RWPE1 (cell line): ENCODE measurements around the gene CAMK1.
A peak's percentile ranks its signal among the peaks of the same experiment; 100 is the strongest.

Experiments used
- CTCF ChIA-PET: fragments of 350-600 bp; sonication (Branson Sonifier 250); formaldehyde crosslinking; extraction: SDS; loops from one replicate; lab custom pipeline; 2021; lab: Yijun Ruan, JAX
- POLR2A ChIA-PET: fragments of 400-600 bp; formaldehyde crosslinking; extraction: SDS; loops from one replicate; lab custom pipeline; 2020; ENCODE audit warnings: antibody characterized with exemption; ENCODE audit not compliant: low non-redundant PET; lab: Yijun Ruan, JAX
- DNase-seq: peaks from one replicate; pipeline ENCODE4 v3.0.0; 2012; ENCODE audit warnings: low spot score
- H3K27ac ChIP-seq: fragments of 450-650 bp; 2 replicates; pipeline ENCODE4 v1.5.1; 2017
- CTCF ChIP-seq: fragments of 450-650 bp; conservative IDR thresholded peaks from 2 replicates; pipeline ENCODE4 v1.5.1; 2017; ENCODE audit warnings: low read depth, mild to moderate bottlenecking

The CAMK1 gene

DNA sequence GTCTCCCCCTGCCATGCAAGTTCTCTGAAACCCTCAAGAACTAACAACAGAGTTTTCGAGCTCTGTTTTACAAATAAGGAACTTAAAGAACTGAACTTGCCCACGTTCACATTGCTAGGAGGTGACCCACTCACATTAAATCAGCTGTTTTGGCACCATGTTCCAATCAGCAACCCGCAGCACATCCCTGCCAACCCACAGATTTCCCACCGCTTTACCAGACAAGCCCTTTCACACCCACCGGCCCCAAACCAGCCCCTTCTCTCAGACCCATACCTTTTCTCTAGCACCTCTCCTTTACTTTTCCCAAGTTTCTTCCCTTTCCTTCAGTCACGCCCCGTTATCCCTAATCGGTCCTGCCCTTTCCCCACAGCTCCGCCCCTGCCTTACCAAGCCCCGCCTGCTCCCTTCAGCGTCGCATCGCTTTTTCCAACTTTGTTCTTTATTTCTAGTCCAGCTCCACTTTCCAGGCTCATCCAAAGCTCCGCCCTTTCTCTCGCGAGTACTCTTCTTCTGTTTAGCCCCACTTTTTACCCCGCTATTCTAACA lies 39.0 kb downstream of the CAMK1 start:
- CTCF ChIA-PET: no interaction called here
- POLR2A ChIA-PET: no interaction called here
- TF ChIP-seq CTCF: no peak
- DNase-seq: no peak
- peak overlapping the region; percentile 97 for H3K27ac ChIP-seq

DNA sequence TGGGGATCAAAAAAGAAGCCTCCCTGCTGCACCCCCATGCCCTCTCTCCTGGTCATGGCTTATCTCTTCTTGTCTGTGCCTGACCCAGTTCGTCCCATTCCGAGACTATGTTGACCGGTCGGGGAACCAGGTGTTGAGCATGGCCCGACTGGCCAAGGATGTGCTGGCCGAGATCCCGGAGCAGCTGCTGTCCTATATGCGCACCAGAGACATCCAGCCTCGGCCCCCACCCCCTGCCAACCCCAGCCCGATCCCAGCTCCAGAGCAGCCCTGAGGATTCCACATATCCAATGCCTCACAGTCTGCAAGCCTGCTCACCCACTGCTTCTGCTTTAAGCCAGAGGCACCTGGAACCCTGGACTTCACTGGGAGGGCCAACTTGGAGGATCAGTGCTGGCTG lies 40.3 kb downstream of the CAMK1 start:
- POLR2A ChIA-PET: no interaction called here
- H3K27ac ChIP-seq: no peak overlapping the region
- DNase-seq: no peak
- CTCF ChIA-PET: no interaction called here
- no peak for TF ChIP-seq CTCF

DNA sequence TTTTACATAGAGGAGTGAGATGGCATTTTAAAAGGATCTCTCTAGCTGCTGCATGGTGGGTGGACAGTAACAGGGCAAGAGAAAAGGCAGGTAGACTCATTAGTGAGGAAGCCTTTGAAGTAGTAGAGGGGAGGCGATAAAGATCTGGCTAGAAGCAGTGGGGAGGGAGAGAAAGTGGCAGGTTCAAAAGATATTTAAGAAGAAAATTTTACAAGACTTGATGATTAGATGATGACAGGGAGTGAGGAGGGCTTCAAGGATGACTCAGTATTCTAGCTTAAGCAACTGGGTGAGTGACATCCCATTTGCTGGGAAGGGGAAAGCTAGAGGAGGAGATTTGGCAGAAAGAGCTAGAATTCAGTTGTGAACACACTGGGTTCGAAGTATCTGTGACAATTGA lies 42.0 kb downstream of the CAMK1 start:
- ChIA-PET POLR2A (no interaction called here), CTCF (interaction anchor here (0.9 kb wide), 1 partner anchor 12 kb away, joined by 3 read pairs; no protein-coding TSS in a partner anchor)
- TF ChIP-seq CTCF: no peak
- H3K27ac ChIP-seq: no peak overlapping the region
- no peak for DNase-seq

- ChIA-PET CTCF (interaction anchor here (0.7 kb wide), 1 partner anchor 248 kb away, joined by 3 read pairs; no protein-coding TSS in a partner anchor), POLR2A (no interaction called here)
- no peak for DNase-seq
- H3K27ac ChIP-seq: no peak overlapping the region
- peak; percentile 23; the same call in 1 of the 2 replicates for TF ChIP-seq CTCF
These were observed 42.6 kb downstream of the CAMK1 start for GRCh38 chr3:9727041-9727595.

- no peak for TF ChIP-seq CTCF
- ChIA-PET CTCF (interaction anchor here (0.7 kb wide), 1 partner anchor 80 kb away, joined by 5 read pairs; no protein-coding TSS in a partner anchor), POLR2A (no interaction called here)
- no peak overlapping the region for H3K27ac ChIP-seq
- DNase-seq: no peak
These were observed 43.8 kb downstream of the CAMK1 start for GRCh38 chr3:9725775-9726515.

GRCh38 chr3:9721700-9722060 lies 48.1 kb downstream of the CAMK1 start:
- no peak for TF ChIP-seq CTCF
- ChIA-PET CTCF (no interaction called here), POLR2A (no interaction called here)
- no peak overlapping the region for H3K27ac ChIP-seq
- DNase-seq: no peak
